ENCODE measurements around the gene TNS1. TPM values are rescaled to one million over a fixed set of nuclear protein-coding genes. Genes with fewer than 3 reads are reported as not detected.

TNS1 gene
- total RNA-seq, 2 donors from 2014 or later: 168 to 174 TPM

DNA sequence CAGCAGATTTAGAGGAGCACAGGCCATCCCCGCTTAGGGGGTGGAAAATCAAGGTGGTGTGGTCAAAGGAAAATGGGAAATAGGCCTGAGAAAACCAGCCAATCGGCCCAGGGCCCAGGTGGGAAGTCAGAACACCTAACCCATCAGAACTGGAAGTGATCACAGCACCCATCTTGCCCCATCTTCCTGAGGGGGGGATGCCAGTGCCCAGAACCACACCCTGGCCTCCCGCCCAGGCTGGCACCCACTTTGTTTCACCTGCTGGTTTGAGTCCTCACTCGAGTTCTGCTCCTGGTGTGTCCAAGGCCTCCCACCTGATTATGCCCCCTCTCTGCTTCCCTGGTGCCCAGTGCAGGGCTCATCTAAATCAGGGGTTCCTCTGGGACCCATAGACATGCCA, 174.5 kb downstream of the TNS1 start:
- DNase-seq: no peak
- ATAC-seq: no peak
- peaks cover 14% of the 10 kb centered on the region for H3K4me1 ChIP-seq
- intact Hi-C loops (cut with DNase I): no loop called here
- H3K36me3 ChIP-seq (replicated peaks in 1 of 2; ENCODE audit: insufficient read depth in 1 of 2, low read depth in 2 of 2): peaks cover 0 to 12% of the 10 kb centered on the region in 2 donors
- H3K27me3 ChIP-seq: no peaks in the 10 kb centered on the region
- no peak overlapping the region for H3K4me3 ChIP-seq
- H3K27ac ChIP-seq: peak overlapping the region in 2 of 4 donors; percentile 28 to 42
- H3K9me3 ChIP-seq: no peaks in the 10 kb centered on the region
- TF ChIP-seq POLR2A (IDR thresholded peaks at IDR 0.05): no peak
- TF ChIP-seq, protein P1, sequence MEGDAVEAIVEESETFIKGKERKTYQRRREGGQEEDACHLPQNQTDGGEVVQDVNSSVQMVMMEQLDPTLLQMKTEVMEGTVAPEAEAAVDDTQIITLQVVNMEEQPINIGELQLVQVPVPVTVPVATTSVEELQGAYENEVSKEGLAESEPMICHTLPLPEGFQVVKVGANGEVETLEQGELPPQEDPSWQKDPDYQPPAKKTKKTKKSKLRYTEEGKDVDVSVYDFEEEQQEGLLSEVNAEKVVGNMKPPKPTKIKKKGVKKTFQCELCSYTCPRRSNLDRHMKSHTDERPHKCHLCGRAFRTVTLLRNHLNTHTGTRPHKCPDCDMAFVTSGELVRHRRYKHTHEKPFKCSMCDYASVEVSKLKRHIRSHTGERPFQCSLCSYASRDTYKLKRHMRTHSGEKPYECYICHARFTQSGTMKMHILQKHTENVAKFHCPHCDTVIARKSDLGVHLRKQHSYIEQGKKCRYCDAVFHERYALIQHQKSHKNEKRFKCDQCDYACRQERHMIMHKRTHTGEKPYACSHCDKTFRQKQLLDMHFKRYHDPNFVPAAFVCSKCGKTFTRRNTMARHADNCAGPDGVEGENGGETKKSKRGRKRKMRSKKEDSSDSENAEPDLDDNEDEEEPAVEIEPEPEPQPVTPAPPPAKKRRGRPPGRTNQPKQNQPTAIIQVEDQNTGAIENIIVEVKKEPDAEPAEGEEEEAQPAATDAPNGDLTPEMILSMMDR (IDR thresholded peaks at IDR 0.05): no peak
- WGBS, 2 donors: 73 to 74% methylated on average over 4 of the region's 4 CpGs

DNA sequence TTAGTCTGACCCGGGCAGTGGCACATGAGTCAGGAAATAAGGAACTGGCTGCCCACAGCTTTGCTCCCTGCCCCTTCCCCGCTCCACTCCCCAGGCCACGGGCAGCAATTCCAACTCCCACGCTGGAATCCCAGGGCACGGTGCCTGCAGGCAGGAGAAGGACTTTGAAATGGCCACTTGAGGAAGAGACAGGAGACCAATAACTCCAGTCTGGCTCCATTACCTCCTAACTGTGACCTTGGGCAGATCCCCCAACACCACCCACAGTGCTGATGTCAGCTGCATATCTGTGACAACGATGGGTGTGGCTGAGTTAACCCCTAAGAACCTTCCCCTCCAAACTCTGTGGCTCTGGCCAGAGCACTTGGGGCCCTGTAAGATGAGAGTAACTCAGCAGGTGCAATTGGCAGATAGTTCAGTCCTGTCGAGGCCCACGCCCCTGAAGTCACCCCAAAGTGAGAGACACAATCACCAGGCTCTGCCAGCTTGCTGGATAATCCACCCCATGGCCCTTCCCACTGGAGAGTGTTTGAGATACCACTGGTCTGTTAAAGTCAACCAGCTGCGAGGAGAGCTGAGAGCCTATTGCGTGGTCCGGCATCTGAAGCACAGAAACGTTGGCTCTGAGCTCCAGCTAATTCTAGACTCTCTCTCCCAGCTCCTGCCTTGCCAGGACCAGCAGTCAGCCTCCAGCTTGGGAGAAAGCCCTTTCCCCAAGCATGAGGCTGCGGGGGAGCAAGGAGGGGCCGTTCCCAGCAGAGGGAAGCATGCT, 175.2 kb downstream of the TNS1 start:
- H3K36me3 ChIP-seq (replicated peaks in 1 of 2; ENCODE audit: insufficient read depth in 1 of 2, low read depth in 2 of 2): peaks cover 0 to 12% of the 10 kb centered on the region in 2 donors
- H3K27ac ChIP-seq: peak overlapping the region in 3 of 4 donors; percentile 28 to 42 (median 38)
- TF ChIP-seq, protein P1 (IDR thresholded peaks at IDR 0.05): no peak
- TF ChIP-seq POLR2A (IDR thresholded peaks at IDR 0.05): no peak
- no peak overlapping the region for H3K4me3 ChIP-seq
- 35 to 52% methylated on average over 10 to 13 of the region's 14 CpGs for WGBS, 2 donors
- peaks cover 14% of the 10 kb centered on the region for H3K4me1 ChIP-seq
- DNase-seq (peak in 3 of 4 donors; percentile 35 to 58 (median 35)), ATAC-seq (peak; percentile 56)
- no peaks in the 10 kb centered on the region for H3K27me3 ChIP-seq
- no peaks in the 10 kb centered on the region for H3K9me3 ChIP-seq
- intact Hi-C loops (cut with DNase I): no loop called here

DNA sequence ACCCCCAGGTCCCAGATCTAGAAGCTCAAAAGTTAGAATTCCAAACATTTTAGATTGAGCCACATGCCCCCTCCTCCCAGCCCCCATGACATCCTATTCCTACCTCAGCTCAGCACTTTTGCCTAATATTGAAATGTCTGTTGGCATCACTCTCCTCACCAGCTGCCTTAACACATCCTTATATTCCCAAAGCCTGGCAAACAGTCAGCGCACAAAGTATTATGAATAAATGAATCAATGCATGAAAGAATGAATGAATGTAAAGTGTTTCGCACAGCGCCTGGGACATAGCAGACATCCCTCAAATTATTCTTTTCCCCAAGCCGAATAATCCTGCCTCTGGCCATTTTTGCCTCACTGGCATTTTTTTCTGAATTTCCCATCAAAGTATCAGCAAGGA, 175.8 kb downstream of the TNS1 start:
- peaks cover 14% of the 10 kb centered on the region for H3K4me1 ChIP-seq
- no peaks in the 10 kb centered on the region for H3K9me3 ChIP-seq

DNA sequence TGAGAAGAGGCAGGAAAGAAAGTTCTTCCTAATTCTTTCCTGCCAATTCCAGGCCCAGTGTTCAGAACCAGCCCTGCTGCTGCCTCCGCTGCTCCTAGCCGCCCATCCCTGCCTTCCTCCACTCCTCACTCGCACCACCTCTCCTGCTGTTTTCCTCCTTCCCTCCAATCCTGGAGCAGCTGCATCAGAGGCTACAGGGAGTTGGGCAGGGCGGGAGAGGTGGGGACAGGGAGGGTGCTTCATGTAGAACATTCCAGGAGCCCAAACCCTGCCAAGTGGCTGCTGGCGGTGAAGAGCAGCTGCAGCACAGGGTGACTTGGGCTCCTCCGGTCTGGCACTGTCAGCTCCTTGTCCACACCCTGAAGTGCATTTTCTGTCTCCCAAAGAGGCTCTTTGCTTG, 176.3 kb downstream of the TNS1 start:
- 74 to 79% methylated on average over 6 of the region's 6 CpGs for WGBS, 2 donors
- TF ChIP-seq POLR2A (IDR thresholded peaks at IDR 0.05): no peak
- TF ChIP-seq, protein P1 (IDR thresholded peaks at IDR 0.05): no peak
- no peaks in the 10 kb centered on the region for H3K9me3 ChIP-seq

More for the DNA sequence above, 175.8 kb downstream of the TNS1 start:
- H3K36me3 ChIP-seq (replicated peaks in 1 of 2; ENCODE audit: insufficient read depth in 1 of 2, low read depth in 2 of 2): peaks cover 0 to 12% of the 10 kb centered on the region in 2 donors
- peak overlapping the region in 2 of 4 donors; percentile 28 to 42 for H3K27ac ChIP-seq
- WGBS, 2 donors: 90 to 97% methylated on average over 4 of the region's 4 CpGs
- intact Hi-C loops (cut with DNase I): no loop called here
- no peak overlapping the region for H3K4me3 ChIP-seq
- TF ChIP-seq, protein P1 (IDR thresholded peaks at IDR 0.05): no peak
- TF ChIP-seq POLR2A (IDR thresholded peaks at IDR 0.05): no peak
- H3K27me3 ChIP-seq: no peaks in the 10 kb centered on the region
- DNase-seq (no peak), ATAC-seq (no peak)

More for the DNA sequence above, 176.3 kb downstream of the TNS1 start:
- Histone ChIP-seq H3K36me3 (replicated peaks in 1 of 2; ENCODE audit: insufficient read depth in 1 of 2, low read depth in 2 of 2) (peaks cover 0 to 12% of the 10 kb centered on the region in 2 donors), H3K27me3 (no peaks in the 10 kb centered on the region), H3K4me1 (peaks cover 14% of the 10 kb centered on the region), H3K4me3 (no peak overlapping the region), H3K27ac (peak overlapping the region in 2 of 4 donors; percentile 28 to 42)
- ATAC-seq: no peak
- DNase-seq: peak in 1 of 4 donors; percentile 44
- intact Hi-C loops (cut with DNase I): no loop called here
